ENCODE results near the gene ERO1B. TPM values are rescaled to one million over a fixed set of nuclear protein-coding genes. Genes with fewer than 3 reads are reported as not detected.
"Not testable (repeated sequence)": the region's sequence is repeated elsewhere in the genome, so short reads cannot be mapped to it uniquely, and the experiment has no call there.

The ERO1B gene, protein sequence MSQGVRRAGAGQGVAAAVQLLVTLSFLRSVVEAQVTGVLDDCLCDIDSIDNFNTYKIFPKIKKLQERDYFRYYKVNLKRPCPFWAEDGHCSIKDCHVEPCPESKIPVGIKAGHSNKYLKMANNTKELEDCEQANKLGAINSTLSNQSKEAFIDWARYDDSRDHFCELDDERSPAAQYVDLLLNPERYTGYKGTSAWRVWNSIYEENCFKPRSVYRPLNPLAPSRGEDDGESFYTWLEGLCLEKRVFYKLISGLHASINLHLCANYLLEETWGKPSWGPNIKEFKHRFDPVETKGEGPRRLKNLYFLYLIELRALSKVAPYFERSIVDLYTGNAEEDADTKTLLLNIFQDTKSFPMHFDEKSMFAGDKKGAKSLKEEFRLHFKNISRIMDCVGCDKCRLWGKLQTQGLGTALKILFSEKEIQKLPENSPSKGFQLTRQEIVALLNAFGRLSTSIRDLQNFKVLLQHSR
- total RNA-seq = 15.1 and 15.4 TPM in 2 replicates
- long read RNA-seq, partial matches to known transcripts = 2 of 7 reads
- long read RNA-seq, other reads (novel, unspliced or antisense) = 5 of 7 reads

- Mint-ChIP-seq H3K27ac (peak within 1 kb of the TSS; percentile 88), H3K4me1 (ENCODE audit: low read depth) (peaks cover 12% of the 10 kb centered on the region), H3K27me3 (peaks cover 60% of the 10 kb centered on the region), H3K36me3 (ENCODE audit: insufficient read depth) (no peaks in the 10 kb centered on the region), H3K9me3 (ENCODE audit: low read depth) (no peaks in the 10 kb centered on the region), H3K4me3 (ENCODE audit: low read depth) (peak within 1 kb of the TSS; percentile 79)
- no peak for TF ChIP-seq CTCF (IDR thresholded peaks at IDR 0.05; ENCODE audit: unreplicated experiment)
- DNase-seq (ENCODE audit: low spot score, unreplicated experiment) = peak; percentile 94
Measured at GRCh38 chr1:236281654-236282424, at the start of gene ERO1B. Gene ERO1B, minus strand, starts transcription at chr1:236281958. Its CDS starts 175 bp downstream, at chr1:236281783.

GRCh38 chr1:236331412-236331811, 49.7 kb upstream of the ERO1B start:
- not testable (repeated sequence) for DNase-seq (ENCODE audit: low spot score, unreplicated experiment); H3K4me3 Mint-ChIP-seq (ENCODE audit: low read depth); H3K27me3 Mint-ChIP-seq; H3K27ac Mint-ChIP-seq; H3K4me1 Mint-ChIP-seq (ENCODE audit: low read depth); H3K36me3 Mint-ChIP-seq (ENCODE audit: insufficient read depth); H3K9me3 Mint-ChIP-seq (ENCODE audit: low read depth)

DNA sequence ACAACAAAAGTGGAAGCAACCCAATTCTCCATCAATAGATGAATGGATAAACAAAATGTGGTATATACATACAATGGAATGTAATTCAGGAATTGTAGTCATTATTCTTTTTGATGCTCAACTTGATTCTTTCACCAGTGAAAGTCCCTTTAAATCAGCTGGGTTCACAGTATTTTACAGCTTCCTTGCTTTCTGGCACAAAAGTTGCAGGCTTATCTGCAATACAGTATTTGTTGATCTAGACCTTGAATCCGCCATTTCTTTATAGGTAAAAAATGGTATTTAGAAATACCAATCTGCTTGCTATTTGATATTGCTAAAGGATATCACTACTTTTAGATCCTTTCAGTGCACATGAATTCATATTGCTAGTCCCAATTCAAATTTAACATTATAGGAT, 44.7 kb upstream of the ERO1B start:
- no peak for TF ChIP-seq CTCF (IDR thresholded peaks at IDR 0.05; ENCODE audit: unreplicated experiment)
- Mint-ChIP-seq H3K27ac (no peak overlapping the region), H3K4me1 (ENCODE audit: low read depth) (no peaks in the 10 kb centered on the region), H3K36me3 (ENCODE audit: insufficient read depth) (peaks cover 6% of the 10 kb centered on the region), H3K9me3 (ENCODE audit: low read depth) (peaks cover 21% of the 10 kb centered on the region), H3K4me3 (ENCODE audit: low read depth) (no peak overlapping the region), H3K27me3 (no peaks in the 10 kb centered on the region)
- DNase-seq (ENCODE audit: low spot score, unreplicated experiment) = no peak

- Mint-ChIP-seq H3K27ac (no peak overlapping the region), H3K4me3 (ENCODE audit: low read depth) (no peak overlapping the region), H3K36me3 (ENCODE audit: insufficient read depth) (peaks cover 6% of the 10 kb centered on the region), H3K4me1 (ENCODE audit: low read depth) (no peaks in the 10 kb centered on the region), H3K9me3 (ENCODE audit: low read depth) (peaks cover 21% of the 10 kb centered on the region), H3K27me3 (no peaks in the 10 kb centered on the region)
- TF ChIP-seq CTCF (IDR thresholded peaks at IDR 0.05; ENCODE audit: unreplicated experiment) = no peak
- no peak for DNase-seq (ENCODE audit: low spot score, unreplicated experiment)
Measured at GRCh38 chr1:236325567-236325966, 43.8 kb upstream of the ERO1B start.

DNA sequence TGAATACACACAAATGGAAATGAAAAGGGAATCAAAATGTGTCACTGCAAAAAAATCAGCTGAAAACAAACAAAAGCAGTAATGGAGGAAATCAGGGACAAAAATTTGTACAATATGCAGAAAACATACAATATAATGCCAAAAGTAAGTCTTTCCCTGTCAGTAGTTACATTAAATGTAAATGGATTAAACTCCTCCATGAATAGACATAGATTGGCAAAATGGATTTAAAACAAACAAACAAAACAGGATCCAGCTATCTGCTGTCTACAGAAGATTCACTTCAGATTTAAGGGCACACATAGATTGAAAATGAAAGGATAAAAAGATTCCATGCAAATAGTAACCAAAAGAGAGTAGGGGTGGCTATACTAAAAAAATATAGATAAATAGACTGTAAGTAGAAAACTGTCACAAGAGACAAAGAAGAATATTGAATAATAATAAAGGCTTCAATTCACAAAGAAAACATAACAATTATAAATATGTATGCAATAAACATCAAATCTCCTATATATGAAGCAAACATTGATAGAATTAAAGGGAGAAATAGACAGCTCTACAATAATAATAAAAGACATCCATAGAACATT, 42.2 kb upstream of the ERO1B start:
- H3K27me3 Mint-ChIP-seq = no peaks in the 10 kb centered on the region
- peaks cover 6% of the 10 kb centered on the region for H3K36me3 Mint-ChIP-seq (ENCODE audit: insufficient read depth)
- TF ChIP-seq CTCF (IDR thresholded peaks at IDR 0.05; ENCODE audit: unreplicated experiment) = no peak
- no peak overlapping the region for H3K27ac Mint-ChIP-seq
- H3K4me1 Mint-ChIP-seq (ENCODE audit: low read depth) = peaks cover 1% of the 10 kb centered on the region
- H3K9me3 Mint-ChIP-seq (ENCODE audit: low read depth) = peaks cover 21% of the 10 kb centered on the region
- DNase-seq (ENCODE audit: low spot score, unreplicated experiment) = no peak
- no peak overlapping the region for H3K4me3 Mint-ChIP-seq (ENCODE audit: low read depth)
